H9 (cell line): ENCODE data around the gene ERC2. TPM values are rescaled to one million over a fixed set of nuclear protein-coding genes. Genes with fewer than 3 reads are reported as not detected.

Experiments used
- DNase-seq: peaks from one replicate; pipeline ENCODE4 v3.0.0-alpha.2; 2017
- H2AFZ ChIP-seq: one replicate; pipeline ENCODE4 v1.6.1; 2013; ENCODE audit warnings: mild to moderate bottlenecking, low read length, control low read depth, moderate library complexity
- H2AK5ac ChIP-seq: 2 replicates; pipeline ENCODE4 v1.6.1; 2013; ENCODE audit warnings: low read length, control low read depth, mixed read lengths; ENCODE audit not compliant: insufficient read length
- H2BK120ac ChIP-seq: one replicate; pipeline ENCODE4 v1.6.1; 2013; ENCODE audit warnings: low read depth, mild to moderate bottlenecking, low read length, control low read depth, inconsistent platforms; ENCODE audit not compliant: poor library complexity, severe bottlenecking
- H2BK12ac ChIP-seq: 2 replicates; pipeline ENCODE4 v1.6.1; 2013; ENCODE audit warnings: low read length, control low read depth, mixed read lengths, low read depth; ENCODE audit not compliant: insufficient read length
- H2BK15ac ChIP-seq: 2 replicates; pipeline ENCODE4 v1.6.1; 2013; ENCODE audit warnings: low read depth, low read length, control low read depth
- H2BK20ac ChIP-seq: one replicate; pipeline ENCODE4 v1.6.1; 2013; ENCODE audit warnings: low read depth, mild to moderate bottlenecking, low read length, control low read depth, inconsistent platforms; ENCODE audit not compliant: poor library complexity, severe bottlenecking
- H2BK5ac ChIP-seq: 2 replicates; pipeline ENCODE4 v1.6.1; 2013; ENCODE audit warnings: low read length, control low read depth, mixed read lengths; ENCODE audit not compliant: insufficient read length
- H3K14ac ChIP-seq: 2 replicates; pipeline ENCODE4 v1.6.1; 2013; ENCODE audit warnings: low read length, control low read depth; ENCODE audit not compliant: insufficient read depth
- H3K18ac ChIP-seq: 2 replicates; pipeline ENCODE4 v1.6.1; 2013; ENCODE audit warnings: low read depth, mild to moderate bottlenecking, mixed read lengths, low read length, control low read depth; ENCODE audit not compliant: insufficient read length
- H3K23ac ChIP-seq: 2 replicates; pipeline ENCODE4 v1.6.1; 2013; ENCODE audit warnings: low read length, control low read depth, mixed read lengths, low read depth; ENCODE audit not compliant: insufficient read length
- H3K23me2 ChIP-seq: 2 replicates; pipeline ENCODE4 v1.6.1; 2013; ENCODE audit warnings: low read depth, mild to moderate bottlenecking, mixed read lengths, low read length, control low read depth; ENCODE audit not compliant: insufficient read length, poor library complexity, severe bottlenecking
- H3K27ac ChIP-seq: 2 replicates; pipeline ENCODE4 v1.5.1; 2013; ENCODE audit warnings: low read length, control low read depth, mixed read lengths, low read depth; ENCODE audit not compliant: insufficient read length
- H3K27me3 ChIP-seq: 2 replicates; pipeline ENCODE4 v1.6.1; 2013; ENCODE audit warnings: low read length, control low read depth, inconsistent platforms; ENCODE audit not compliant: insufficient read depth
- H3K4ac ChIP-seq: 2 replicates; pipeline ENCODE4 v1.6.1; 2013; ENCODE audit warnings: low read depth, mild to moderate bottlenecking, control low read depth, inconsistent platforms, low read length, moderate library complexity
- H3K4me1 ChIP-seq: 2 replicates; pipeline ENCODE4 v1.6.1; 2013; ENCODE audit warnings: low read length, control low read depth, inconsistent platforms; ENCODE audit not compliant: insufficient read depth
- H3K4me2 ChIP-seq: 2 replicates; pipeline ENCODE4 v1.6.1; 2013; ENCODE audit warnings: low read length, control low read depth, mixed read lengths; ENCODE audit not compliant: insufficient read length, insufficient read depth
- H3K56ac ChIP-seq: 2 replicates; pipeline ENCODE4 v1.6.1; 2013; ENCODE audit warnings: low read depth, mild to moderate bottlenecking, mixed read lengths, low read length, control low read depth; ENCODE audit not compliant: insufficient read length
- H3K79me1 ChIP-seq: 2 replicates; pipeline ENCODE4 v1.6.1; 2013; ENCODE audit warnings: low read depth, mild to moderate bottlenecking, moderate library complexity, low read length, control low read depth, inconsistent platforms; ENCODE audit not compliant: insufficient read depth, poor library complexity, severe bottlenecking
- H3K79me2 ChIP-seq: 2 replicates; pipeline ENCODE4 v1.6.1; 2013; ENCODE audit warnings: low read length, control low read depth, inconsistent platforms; ENCODE audit not compliant: insufficient read depth
- H3K9ac ChIP-seq: 2 replicates; pipeline ENCODE4 v1.6.1; 2013; ENCODE audit warnings: low read length, control low read depth, mixed read lengths; ENCODE audit not compliant: insufficient read length; ENCODE audit errors: extremely low read depth
- H3K9me3 ChIP-seq: one replicate; pipeline ENCODE4 v1.6.1; 2013; ENCODE audit warnings: low read depth, low read length, inconsistent platforms; ENCODE audit not compliant: control insufficient read depth
- H3T11ph ChIP-seq: one replicate; pipeline ENCODE4 v1.6.1; 2013; ENCODE audit warnings: mild to moderate bottlenecking, low read length, control low read depth, inconsistent platforms
- H4K20me1 ChIP-seq: one replicate; pipeline ENCODE4 v1.6.1; 2013; ENCODE audit not compliant: control insufficient read depth, insufficient read length, insufficient read depth
- H4K5ac ChIP-seq: 2 replicates; pipeline ENCODE4 v1.6.1; 2013; ENCODE audit warnings: low read depth, mild to moderate bottlenecking, mixed read lengths, low read length, control low read depth; ENCODE audit not compliant: insufficient read length
- H4K8ac ChIP-seq: replicated peaks from 2 replicates; pipeline ENCODE4 v1.6.1; 2013; ENCODE audit warnings: low read length, control low read depth, mixed read lengths, low read depth; ENCODE audit not compliant: insufficient read length
- H4K91ac ChIP-seq: 2 replicates; pipeline ENCODE4 v1.6.1; 2013; ENCODE audit warnings: low read depth, mild to moderate bottlenecking, moderate library complexity, mixed read lengths, low read length, control low read depth; ENCODE audit not compliant: insufficient read length
- H3K27ac Mint-ChIP-seq, 3 experiments: 2 replicates in 2 of 3; 3 replicates in 1 of 3; pipeline ENCODE4 v1.8.0; 2020 to 2021; ENCODE audit warnings: mixed read lengths in 3 of 3, mild to moderate bottlenecking in 1 of 3, moderate library complexity in 1 of 3
- H3K27me3 Mint-ChIP-seq: 2 replicates; pipeline ENCODE4 v1.8.0; 2021; ENCODE audit warnings: low read depth, mild to moderate bottlenecking, moderate library complexity, mixed read lengths
- H3K36me3 Mint-ChIP-seq, 3 experiments: 2 replicates in 2 of 3; 3 replicates in 1 of 3; pipeline ENCODE4 v1.8.0; 2020 to 2021; ENCODE audit warnings: low read depth in 3 of 3, mixed read lengths in 3 of 3; ENCODE audit not compliant: insufficient read depth in 1 of 3
- H3K4me1 Mint-ChIP-seq, 2 experiments: 2 replicates each; pipeline ENCODE4 v1.8.0; 2020; ENCODE audit warnings: mixed read lengths in 2 of 2
- H3K4me3 Mint-ChIP-seq, 2 experiments: 2 replicates in 1 of 2; 3 replicates in 1 of 2; pipeline ENCODE4 v1.8.0; 2020 to 2021; ENCODE audit warnings: mild to moderate bottlenecking in 2 of 2, mixed read lengths in 2 of 2, moderate library complexity in 1 of 2
- H3K9me3 Mint-ChIP-seq, 2 experiments: 2 replicates in 1 of 2; 3 replicates in 1 of 2; pipeline ENCODE4 v1.8.0; 2020; ENCODE audit warnings: mild to moderate bottlenecking in 2 of 2, mixed read lengths in 2 of 2, moderate library complexity in 1 of 2
- WGBS: extraction: QIAGEN DNeasy Blood & Tissue Kit; methylation state at CpG from one replicate; pipeline ENCODE4 v1.1.7; 2013; ENCODE audit warnings: missing lambda C conversion rate, low lambda C conversion rate, mixed read lengths; ENCODE audit not compliant: insufficient read length; ENCODE audit errors: extremely low coverage; 5-methylcytosine and 5-hydroxymethylcytosine counted together
- total RNA-seq: library from RNA; stranded (reverse); gene quantifications from 2 replicates; pipeline ENCODE4 v1.2.1, GENCODE V29; 2021
- TF ChIP-seq, protein P1 (sequence below): fragments of 200-600 bp; sonication (generic); conservative IDR thresholded peaks from 3 replicates; pipeline ENCODE4 v1.8.0; 2021; ENCODE audit warnings: antibody characterized with exemption, mild to moderate bottlenecking

The ERC2 gene
- total RNA-seq, 1 experiment from 2014 or later = 15.4 TPM

GRCh38 chr3:55855311-55855710, 613.0 kb downstream of the ERC2 start:
- Histone ChIP-seq H4K91ac (no peak overlapping the region), H3K79me1 (no peaks in the 10 kb centered on the region), H3K79me2 (no peaks in the 10 kb centered on the region), H2BK15ac (no peak overlapping the region), H3K27me3 (no peaks in the 10 kb centered on the region), H2BK12ac (no peak overlapping the region), H4K8ac (no peak overlapping the region), H2BK20ac (no peak overlapping the region), H3K14ac (no peak overlapping the region), H3T11ph (no peak overlapping the region), H3K23ac (no peak overlapping the region), H3K56ac (no peak overlapping the region), H3K4ac (no peak overlapping the region), H3K4me1 (peaks cover 2% of the 10 kb centered on the region; the same call in 1 of the 2 replicates), H2AK5ac (no peak overlapping the region), H3K27ac (no peak overlapping the region), H3K4me2 (no peak overlapping the region), H3K9me3 (no peaks in the 10 kb centered on the region), H4K5ac (no peak overlapping the region), H2BK5ac (no peak overlapping the region), H3K9ac (no peak overlapping the region), H4K20me1 (no peaks in the 10 kb centered on the region), H2BK120ac (no peak overlapping the region), H3K18ac (no peak overlapping the region), H3K23me2 (no peaks in the 10 kb centered on the region), H2AFZ (no peak overlapping the region)
- H3K4me3 Mint-ChIP-seq = no peak overlapping the region
- no peak overlapping the region for H3K27ac Mint-ChIP-seq
- no peaks in the 10 kb centered on the region for H3K27me3 Mint-ChIP-seq
- TF ChIP-seq, protein P1, sequence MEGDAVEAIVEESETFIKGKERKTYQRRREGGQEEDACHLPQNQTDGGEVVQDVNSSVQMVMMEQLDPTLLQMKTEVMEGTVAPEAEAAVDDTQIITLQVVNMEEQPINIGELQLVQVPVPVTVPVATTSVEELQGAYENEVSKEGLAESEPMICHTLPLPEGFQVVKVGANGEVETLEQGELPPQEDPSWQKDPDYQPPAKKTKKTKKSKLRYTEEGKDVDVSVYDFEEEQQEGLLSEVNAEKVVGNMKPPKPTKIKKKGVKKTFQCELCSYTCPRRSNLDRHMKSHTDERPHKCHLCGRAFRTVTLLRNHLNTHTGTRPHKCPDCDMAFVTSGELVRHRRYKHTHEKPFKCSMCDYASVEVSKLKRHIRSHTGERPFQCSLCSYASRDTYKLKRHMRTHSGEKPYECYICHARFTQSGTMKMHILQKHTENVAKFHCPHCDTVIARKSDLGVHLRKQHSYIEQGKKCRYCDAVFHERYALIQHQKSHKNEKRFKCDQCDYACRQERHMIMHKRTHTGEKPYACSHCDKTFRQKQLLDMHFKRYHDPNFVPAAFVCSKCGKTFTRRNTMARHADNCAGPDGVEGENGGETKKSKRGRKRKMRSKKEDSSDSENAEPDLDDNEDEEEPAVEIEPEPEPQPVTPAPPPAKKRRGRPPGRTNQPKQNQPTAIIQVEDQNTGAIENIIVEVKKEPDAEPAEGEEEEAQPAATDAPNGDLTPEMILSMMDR = no peak
- H3K4me1 Mint-ChIP-seq = peaks cover 27 to 33% of the 10 kb centered on the region in 2 experiments
- DNase-seq = no peak
- H3K36me3 Mint-ChIP-seq = no peaks in the 10 kb centered on the region
- no peaks in the 10 kb centered on the region for H3K9me3 Mint-ChIP-seq
- no CpG with 5 or more reads among the region's 2 CpGs for WGBS
